D341Med (cell line): ENCODE results near the gene JAG2.

Experiments used
- DNase-seq: peaks from one replicate; pipeline ENCODE4 v3.0.0; 2012; ENCODE audit warnings: low spot score

Gene JAG2

GRCh38 chr14:105203057-105203531, 34.5 kb upstream of the JAG2 start:
- peak; percentile 89 for DNase-seq

- no peak for DNase-seq
These were observed 33.4 kb upstream of the JAG2 start for GRCh38 chr14:105201925-105202513.

- no peak for DNase-seq
These were observed 32.8 kb upstream of the JAG2 start for GRCh38 chr14:105201156-105201924.

GRCh38 chr14:105200641-105201040, 32.1 kb upstream of the JAG2 start:
- DNase-seq: no peak

DNA sequence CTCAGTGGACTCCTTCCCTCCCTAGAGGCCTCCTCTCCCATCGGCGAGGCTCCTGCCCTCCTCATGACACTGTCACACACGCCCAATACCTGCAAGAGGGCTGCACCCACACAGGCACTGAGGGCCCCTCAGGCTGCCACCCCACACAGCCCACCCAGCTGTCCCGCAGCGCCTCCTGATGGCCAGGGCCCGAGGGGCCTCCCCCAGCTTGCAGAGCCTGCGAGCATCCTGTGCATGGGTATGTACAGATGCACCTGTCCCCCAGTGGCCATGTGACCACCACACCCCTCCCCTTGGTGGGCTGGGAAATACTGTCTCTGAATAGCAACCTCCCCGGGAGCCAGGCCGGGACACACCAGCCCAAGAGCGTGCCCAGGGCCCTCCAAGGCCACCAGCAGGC, 31.5 kb upstream of the JAG2 start:
- DNase-seq: no peak

DNA sequence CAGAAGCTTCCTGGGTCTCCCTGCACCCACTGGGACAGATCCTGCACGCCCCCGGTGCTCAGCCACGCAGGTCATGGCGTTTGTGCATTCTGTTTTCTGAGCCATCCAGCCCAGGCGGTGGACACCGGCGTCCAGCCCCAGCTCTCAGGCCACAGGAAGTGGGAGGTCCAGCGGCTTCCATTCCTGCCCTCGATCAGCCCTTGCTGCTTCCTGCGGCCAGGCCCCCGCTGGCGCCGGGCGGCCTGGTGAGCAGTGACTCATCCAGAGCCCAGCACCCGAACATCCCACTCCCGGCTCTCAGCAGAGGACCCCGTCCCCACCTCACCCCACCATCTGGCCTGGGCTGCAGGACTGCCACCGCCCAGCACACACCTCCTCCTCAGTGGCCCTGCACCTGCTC, 30.5 kb upstream of the JAG2 start:
- no peak for DNase-seq

DNA sequence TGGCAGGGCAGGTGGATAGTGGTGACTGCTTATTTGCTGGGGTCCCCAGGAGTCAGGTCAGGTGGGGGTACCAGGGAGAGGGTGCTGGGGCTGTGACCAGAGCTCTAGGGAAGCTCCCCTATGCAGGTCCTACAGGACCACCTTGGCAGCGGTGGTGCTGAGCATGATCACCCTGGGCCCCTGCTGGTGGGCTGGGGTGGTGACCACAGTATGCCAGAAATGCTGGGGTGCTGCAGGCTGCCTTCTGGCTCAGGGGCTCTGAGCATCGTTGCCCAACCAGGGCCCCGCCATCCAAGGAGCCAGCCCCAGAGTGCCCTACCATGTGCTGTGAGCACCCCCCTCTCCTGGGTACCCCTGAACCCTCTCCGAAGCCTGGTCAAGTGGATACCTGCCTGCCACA, 30.0 kb upstream of the JAG2 start:
- DNase-seq: no peak

- no peak for DNase-seq
These were observed 28.6 kb upstream of the JAG2 start for GRCh38 chr14:105197211-105197641.

DNA sequence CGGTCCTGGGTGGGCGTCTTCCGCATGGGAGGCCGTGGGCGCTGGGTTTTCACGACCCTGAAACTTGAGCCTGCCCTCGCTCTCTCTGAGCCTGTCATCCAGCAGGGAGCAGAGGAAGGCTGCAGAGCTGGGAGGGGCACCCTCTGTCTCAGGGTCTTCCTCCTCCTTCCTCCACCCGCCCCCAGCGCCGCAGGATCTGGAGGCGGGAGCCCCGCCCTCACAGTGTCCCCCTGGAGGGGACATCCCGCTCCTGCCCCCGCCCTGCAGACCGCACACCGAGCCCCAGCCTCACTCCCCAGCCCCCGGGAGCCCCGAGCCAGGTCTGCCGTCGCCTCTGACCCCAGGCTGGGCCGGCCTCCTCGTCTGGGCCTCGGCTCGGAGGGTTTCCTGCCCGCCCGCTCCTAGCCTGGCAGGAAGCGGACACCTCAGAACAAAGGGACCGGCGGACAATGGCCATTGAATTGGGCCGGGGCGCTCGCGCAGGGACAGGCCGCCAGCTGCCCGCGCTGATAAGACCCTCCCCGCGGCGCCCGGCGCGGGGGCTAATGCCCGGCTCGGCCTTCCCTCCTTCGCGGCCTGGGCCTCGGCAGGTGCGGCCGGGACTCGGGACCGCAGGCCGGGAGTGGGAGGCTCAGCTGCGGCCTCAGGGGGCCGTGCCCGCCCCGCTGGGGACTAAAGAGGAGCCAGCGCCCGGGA, 27.8 kb upstream of the JAG2 start:
- DNase-seq: no peak

DNA sequence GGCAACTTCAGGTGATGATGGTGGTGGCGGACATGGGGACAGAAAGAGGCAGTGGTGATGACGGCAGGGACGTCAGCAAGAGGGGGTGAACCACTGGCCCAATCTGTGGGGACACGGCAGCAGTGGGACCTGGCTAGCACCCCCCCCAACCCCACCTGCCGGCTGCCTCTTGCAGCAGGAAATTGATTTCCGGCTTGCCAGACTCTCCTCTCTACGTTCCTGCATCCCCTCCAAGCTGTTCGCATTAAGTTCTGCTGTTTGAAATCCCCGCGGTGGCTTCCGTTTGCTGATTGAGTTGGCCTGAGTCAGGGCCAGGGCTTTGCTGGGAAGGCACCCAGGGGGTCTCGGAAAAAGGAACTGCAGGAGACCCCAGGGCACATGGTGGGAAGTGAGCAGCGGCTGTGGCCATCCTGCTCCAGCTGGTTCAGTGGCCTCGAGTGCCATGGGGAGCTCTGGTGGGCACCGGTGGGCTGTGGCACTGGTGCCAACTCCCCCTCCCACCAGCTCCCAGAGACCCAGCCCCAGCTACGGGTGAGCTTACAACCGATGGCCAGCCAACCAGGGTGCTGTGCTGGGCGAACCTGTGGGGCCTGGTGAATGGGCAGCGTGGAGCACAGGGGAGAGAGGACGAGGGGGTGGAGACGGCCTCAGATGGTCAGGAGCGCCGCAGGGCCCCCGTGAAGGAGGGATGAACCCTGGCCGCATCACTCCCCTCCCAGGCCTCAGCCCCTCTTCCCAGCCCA, 27.1 kb upstream of the JAG2 start:
- no peak for DNase-seq

- no peak for DNase-seq
These were observed 26.5 kb upstream of the JAG2 start for GRCh38 chr14:105195051-105195450.

GRCh38 chr14:105193916-105194782, 25.6 kb upstream of the JAG2 start:
- no peak for DNase-seq

GRCh38 chr14:105192866-105193731, 24.5 kb upstream of the JAG2 start:
- no peak for DNase-seq

DNA sequence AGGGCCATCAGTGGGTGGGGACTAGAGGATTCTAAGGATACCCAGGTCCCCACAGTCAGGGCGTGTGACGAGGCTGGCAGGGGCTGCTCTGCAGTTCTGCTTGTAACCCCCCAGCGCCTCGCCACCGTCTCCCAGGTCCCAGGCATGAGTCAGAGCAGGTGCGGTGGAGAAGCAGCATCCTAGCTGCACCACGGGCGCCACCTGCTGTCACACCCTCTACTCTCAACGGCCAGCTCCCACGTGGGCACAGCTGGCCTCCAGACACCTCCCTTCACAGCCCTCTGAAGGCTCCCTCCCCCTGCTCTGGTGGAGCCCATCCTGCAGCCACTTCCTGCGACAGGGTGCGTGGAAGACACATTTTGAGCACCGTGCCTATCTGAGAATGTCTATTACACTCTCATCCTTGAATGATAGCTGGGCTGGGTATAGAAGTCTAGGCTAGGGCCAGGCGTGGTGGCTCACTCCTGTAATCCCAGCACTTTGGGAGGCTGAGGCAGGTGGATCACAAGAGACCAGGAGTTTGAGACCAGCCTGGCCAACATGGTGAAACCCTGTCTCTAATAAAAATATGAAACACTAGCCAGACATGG, 19.5 kb upstream of the JAG2 start:
- no peak for DNase-seq

GRCh38 chr14:105187116-105187515, 18.5 kb upstream of the JAG2 start:
- DNase-seq: no peak

DNA sequence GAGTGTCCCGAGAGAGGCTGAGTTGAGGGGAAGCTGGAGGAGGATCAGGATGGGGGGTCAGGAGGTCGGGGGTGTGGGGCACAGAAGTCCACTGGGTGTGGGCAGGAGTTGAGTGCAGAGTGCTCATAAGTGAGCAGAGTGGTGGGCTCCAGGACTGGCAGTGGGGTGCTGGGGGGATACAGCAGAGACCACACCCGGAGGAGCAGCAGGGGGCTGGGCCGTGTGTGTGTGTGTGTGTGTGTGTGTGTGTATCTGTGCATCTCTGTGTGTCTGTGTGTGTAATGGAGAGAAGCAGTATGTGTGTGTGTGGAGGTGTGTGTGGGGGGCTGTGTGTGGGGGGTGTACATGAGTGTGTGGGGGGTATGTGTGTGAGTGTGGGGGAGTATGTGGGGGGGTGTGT, 17.4 kb upstream of the JAG2 start:
- no peak for DNase-seq

GRCh38 chr14:105185001-105185400, 16.4 kb upstream of the JAG2 start:
- no peak for DNase-seq

GRCh38 chr14:105184461-105184860, 15.9 kb upstream of the JAG2 start:
- DNase-seq: no peak

GRCh38 chr14:105182296-105183020, 13.9 kb upstream of the JAG2 start:
- no peak for DNase-seq
